NCI-H446 treated with DMSO at 0.1 percent for 48 hours (cell line): ENCODE results near the gene OR2F2.

ENCODE experiments used
- DNase-seq: peaks from one replicate; lab custom pipeline; 2025; lab: John Stamatoyannopoulos, UW

The OR2F2 gene

DNA sequence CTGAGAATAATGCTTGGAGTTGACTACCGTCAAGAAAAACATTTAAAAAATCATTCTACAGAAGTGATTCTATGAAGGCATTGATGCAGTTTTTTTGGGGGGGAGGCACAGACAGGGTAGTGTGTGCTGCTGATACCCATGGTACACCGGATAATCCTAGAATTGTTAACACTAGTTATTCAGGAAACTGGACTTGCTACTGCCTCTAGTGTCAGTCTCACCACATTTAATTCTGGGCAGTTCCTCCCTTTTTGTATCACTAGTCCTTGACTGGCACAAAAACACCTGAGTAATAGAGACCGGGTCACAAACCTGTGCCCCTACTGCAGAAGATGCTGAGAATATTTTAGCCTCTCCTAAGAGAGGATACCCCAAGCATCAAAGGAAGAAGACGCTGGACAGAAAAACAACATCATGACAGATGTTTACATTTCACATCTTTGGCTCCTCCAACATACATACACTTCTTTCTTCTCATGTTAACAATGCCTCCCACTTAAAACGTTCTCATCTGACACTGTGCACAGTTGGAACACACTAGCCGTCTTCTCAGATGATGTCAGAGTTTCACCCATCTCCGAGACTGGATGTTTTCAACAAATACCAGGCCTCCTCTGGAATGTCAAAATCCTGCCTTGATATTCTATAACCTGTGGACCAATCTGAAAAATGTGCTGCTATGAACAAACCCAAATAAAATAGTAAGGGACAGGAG is 19.9 kb upstream of the OR2F2 start:
- no peak for DNase-seq

DNA sequence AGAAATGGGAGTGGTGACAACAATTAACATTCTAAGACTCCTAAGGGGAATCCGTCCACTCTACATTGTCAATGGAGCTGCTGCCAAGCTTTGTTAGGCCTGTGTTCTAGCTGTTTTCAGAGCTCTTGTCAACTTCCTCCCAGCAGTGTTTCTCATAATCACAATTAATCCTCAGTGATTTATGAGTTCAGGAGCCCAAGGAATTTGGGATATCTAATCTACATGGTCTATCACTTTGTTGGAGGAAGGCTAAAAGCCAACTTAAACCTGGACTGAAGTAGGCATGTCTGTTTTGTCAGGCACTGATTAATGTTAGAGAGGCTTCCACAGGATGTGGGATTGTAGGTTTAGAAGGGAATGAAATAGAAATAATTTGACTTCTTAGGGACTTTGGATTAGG is 10.2 kb upstream of the OR2F2 start:
- DNase-seq: no peak

DNA sequence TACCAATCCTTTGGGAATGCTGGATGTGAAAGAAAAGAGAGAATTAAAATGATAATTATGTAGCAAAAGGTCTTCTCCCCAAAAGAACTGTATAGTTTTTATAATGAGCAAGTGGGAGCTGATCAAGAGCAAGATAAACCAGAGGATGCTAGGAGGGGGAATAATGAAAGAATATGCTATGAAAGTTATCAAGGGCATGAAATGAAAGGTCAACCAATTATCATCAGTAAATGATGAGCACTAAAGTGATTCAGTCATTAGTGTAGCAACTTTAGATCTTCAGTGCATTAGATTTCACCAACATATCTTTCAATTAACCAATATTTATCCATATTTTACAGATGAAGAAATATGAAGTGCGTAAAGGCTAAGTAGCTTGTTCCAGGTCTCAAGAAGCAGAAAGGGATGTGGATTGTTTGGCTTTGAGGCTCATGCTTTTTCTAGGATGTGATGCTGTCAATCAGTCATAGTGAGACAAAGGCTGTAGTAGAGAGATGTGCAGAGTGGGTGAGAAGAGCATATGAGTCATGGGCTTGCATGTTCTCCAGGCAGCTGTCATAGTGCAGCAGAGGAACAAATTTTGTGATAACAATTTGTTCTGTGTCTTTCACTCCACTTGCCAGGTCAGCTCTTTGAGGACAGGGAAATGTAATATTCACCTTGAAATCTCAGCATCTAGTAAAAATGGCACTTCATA is 5.7 kb upstream of the OR2F2 start:
- DNase-seq: no peak

DNA sequence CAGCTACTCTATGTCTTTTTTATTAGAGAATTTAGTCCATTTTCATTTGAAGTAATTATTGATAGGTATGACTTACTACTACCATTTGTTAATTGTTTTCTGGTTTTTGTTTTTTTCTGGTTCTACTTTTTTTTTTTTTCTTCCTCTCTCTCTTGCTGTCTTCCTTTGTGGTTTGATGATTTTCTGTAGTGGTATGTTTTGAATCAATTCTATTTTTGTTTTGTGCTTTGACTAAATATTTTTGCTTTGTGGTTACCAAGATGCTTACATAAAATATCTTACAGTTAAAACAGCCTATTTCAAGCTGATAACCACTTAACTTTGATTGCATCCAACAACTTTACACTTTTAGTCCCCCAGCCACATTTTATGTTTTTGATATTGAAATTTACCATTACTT is 3.3 kb upstream of the OR2F2 start:
- no peak for DNase-seq

DNA sequence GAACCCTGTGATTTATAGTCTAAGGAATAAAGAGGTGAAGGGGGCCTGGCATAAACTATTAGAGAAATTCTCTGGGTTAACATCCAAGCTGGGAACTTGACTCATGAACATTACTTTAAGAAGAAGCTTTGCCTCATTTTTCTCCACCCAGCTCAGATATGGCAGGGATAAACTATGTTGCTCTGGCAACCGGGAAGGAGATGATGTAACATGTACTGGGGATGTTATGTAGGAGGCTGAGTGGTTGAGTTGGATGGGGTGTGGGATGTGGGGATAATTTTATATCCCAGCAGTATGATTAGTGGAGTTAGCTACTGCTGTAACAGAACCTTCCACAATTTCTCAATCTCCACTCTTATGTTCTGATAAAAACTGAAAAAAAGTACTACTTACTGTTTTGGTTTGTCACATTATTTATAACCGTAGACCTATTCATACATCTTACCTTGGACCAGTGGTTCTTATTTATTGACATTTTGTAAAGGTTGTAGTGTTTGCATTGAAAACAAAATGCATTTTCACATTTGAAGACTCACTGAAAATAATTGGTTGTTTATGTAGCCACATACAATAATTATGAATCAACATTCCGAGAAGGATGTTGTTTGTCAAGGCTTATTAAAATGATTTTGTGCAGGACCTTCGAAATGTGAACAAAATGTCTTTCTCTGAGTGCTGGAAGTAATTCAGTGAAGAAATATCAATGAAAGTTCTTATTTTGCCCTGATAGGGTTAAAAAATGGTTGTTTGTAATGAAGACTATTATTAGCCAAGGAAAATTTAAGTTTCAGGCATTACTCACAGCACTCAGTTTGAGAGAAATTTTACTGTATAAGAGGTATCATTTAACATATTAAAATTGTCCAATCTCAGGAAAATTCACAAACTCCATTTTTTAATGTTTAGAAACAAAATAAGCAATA is 1.3 kb downstream of the OR2F2 start:
- DNase-seq: no peak

DNA sequence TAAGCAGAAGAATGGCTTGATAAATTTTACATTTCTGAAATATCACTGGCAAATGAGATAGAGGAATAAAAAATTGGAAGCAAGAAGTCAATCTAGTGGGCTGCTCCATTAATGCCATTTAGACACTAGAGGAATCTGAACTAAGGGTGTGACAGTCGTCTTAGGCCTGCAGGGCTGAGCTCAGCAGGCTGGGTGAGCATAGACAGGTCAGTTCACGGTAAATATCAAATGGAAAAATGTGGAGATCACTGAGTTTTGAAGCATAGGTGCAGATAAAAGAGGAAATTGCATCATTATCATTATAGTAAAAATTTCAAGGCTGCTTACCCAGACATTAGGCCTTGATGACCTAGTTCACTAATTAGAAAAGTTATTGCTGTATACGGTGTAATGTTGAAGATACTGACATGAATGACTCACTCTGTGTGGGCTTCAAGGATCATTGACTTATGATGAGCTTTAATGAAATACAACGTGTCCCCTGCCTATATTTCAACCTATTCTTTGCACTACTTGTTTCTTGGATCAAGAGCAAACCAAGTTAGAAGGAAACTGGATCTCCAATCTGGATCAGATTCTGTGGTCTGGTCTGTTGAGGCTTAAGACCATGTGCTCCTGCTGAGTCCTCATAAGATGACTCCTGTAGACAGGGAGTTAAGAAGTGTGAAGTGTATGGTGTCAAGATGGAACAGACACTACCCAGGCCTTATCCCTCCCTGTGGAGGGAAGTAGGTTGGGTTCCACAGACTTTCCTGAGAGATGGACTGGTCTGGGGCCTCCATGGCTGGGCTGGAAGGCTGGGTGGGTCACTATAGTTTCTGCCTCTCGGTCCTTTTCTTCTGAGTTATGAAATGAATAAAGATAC is 3.6 kb downstream of the OR2F2 start:
- DNase-seq: no peak

DNA sequence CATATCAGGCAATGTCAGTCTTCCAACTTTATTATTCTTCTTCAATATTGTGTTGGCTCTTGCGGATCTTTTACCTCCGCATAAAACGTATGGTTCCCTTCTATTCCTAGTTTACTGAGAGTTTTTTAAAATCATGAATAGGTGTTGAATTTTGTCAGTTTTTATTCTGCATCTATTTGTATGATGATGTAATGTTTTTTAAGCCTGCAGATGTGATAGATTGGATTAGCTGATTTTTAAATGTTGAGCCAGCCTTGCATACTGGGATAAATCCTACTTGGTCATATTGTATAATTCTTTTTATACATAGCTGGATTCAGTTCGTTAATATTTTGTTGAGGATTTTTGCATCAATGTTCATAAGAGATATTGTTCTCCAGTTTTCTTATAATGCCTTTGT is 10.4 kb downstream of the OR2F2 start:
- no peak for DNase-seq

DNA sequence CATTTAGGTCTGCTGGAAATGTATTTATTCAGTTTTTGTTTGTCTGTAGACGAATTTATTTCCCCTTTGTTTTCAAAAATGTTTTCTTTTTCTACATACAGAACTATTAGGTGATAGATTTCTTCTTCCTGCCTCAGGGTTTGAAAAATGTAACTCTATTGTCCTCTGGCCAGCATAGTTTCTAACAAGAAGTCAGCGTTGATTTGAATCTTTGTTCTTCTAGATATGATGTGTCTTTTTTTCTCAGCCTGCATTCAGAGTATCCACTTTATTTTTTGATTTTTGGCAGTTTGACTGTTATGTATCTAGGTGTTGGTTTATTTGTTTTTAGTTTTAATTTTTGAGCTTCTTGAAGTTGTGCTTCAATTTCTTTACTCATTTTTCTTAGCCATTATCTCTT is 12.1 kb downstream of the OR2F2 start:
- DNase-seq: no peak

DNA sequence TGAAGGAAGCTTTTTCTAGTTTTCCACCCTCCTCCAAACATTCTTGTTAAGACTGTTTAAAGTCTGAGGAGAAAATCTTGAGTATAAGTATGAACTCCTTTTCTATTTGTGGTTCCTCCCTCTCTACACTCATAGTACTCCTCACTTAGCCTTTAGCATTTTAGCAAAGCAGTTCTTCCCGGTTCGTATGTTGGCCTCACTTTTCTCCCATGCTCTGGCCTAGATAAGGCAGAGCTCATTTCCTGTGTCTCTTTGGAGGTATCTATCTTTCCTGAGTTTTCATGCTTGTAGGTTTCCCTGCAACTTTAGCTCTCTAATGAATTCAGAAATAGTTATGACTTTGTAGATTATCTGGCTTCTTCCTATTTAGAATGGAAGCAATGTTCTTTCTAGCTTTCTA is 13.7 kb downstream of the OR2F2 start:
- DNase-seq: no peak

DNA sequence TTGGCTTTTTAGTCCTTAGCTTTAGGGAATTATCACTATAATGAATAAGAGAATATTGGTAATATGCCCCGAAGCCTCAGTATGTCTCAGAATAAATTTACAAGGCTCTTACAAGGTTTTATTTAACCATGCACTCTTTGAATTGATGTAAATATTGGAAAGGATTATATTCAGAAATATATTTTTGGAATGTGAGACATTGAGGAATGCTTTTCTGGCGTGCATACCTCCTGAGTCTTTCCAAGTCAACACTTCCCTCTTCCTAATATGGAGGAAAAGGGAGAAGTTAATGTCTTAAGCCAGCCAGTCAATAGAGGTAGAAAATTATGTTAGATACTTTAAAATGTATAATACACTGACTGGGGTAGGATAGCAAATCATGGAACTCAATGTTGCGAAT is 18.4 kb downstream of the OR2F2 start:
- no peak for DNase-seq

DNA sequence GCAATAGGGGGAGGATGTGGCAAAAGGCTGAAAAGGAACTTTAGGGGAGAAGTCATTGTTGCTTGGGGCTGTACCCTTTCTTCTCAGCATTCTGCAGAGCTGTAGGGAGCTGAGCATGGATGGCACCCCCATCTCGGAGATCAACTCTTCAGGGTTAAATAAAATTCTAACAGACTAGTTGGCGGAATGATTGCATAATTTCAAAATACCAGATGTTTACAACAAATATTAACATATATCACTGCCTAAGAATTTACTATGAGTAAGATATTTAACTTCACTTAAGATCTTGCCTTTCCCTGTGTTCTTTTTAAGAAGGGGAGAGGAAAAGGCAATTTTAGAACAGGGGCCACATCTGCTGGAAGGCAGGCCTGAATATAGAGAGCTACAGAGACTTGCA is 19.1 kb downstream of the OR2F2 start:
- no peak for DNase-seq

DNA sequence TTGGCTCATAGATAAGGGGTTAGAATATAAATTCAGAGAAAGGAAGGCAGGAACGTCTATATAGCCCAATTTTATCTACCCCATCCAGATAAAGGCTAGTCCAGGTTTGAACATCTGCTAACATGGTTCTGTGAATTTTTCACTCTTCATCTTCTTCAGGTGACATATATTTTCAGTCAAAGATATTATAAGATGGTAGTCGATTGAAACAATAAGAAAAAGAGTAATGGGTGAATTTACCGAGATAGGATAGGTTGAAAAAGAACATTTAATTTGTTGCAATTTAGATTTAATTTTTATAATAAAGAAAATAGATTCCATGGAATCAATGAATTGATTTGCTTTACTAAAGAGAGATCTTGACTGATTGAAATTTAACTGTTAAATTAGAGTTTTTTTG is 19.5 kb downstream of the OR2F2 start, which contains the start of gene OR2F1:
TSS of gene OR2F1 (plus strand) at position 301 of the 400 bp plus-strand sequence. CDS start 5,127 bp downstream, outside the sequence.
- no peak for DNase-seq

DNA sequence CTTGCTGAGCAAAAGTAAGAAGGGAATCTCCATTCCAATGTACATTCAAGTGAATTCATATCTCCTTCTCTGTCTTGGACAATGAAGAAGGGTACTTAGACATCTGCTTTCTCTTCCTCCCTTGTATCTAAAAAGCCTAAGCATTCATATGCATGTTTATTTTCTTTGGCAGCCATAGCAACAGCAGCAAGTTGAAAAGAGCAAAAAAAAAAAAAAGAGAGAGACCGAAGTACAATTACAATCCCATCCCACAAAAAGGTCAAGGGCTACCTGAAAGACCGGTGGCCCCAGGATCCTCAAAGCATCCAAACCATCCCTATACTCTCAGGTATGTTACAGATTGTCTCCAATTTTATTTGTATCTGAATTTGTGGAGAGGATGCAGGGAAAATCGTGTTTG is 23.7 kb downstream of the OR2F2 start:
- DNase-seq: no peak

DNA sequence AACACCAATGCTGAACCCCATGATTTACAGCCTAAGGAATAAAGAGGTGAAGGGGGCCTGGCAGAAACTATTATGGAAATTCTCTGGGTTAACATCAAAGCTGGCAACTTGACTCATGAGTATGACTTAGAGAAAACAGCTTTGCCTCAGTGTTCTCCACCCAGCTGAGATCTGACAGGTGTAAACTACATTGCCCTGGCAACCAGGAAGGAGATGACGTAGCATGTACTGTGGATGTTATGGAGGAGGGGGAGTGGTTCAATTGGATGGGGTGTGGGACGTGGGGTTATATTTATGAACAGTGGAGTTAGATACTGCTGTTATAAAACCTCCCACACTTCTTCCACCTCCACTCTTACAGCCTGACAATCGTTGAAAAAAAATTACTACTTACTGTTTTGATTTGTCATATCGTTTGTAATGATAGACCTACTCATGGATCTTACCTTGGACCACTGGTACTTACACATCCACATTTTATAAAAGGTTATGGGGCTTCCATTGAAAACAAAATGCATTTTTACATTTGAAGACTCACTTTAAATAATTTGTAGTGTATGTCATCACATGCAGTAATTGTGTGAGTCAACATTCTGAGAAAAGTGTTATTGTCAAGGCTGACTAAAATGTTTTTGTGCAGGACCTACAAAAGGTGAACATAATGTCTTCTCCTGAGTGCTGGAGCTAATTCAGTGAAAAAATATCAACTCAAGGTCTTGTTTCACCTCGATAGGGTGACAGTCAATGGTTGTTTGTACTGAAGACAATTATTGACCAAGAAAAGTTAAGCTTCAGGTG is 26.0 kb downstream of the OR2F2 start:
- no peak for DNase-seq

DNA sequence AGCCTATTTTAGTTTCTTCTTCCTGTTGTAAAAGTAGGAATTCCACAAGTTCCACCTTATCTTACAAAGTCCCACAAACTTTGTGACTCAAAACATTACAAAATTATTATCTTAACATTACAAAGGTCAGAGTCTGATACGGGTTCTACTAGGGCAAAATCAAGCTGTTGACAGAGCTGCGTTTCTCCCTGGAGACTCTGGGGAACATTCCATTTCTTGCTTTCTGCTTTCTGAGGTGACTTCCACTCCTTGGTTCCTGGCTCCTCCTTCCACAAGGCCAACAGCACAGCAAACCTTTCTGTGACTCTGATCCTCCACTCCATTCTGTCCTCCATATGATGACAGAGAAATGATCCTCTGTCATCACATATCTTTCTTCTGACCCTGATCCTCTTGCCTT is 30.2 kb downstream of the OR2F2 start:
- DNase-seq: no peak

DNA sequence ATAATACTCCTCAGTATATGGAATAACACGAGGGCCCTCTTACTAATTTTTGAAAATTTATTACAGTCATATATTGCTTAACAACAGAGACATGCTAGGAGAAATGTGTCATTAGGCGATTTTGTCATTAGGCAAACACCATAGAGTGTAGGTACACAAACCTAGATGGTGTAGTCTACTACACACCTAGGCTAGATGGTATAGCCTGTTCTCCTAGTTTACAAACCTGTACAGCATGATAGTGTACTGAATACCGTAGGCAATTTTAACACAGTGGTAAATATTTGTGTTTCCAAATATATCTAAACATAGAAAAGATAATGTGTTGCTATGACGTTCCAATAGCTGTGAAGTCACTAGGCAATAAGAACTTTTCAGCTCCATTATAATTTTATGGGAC is 32.4 kb downstream of the OR2F2 start:
- no peak for DNase-seq

DNA sequence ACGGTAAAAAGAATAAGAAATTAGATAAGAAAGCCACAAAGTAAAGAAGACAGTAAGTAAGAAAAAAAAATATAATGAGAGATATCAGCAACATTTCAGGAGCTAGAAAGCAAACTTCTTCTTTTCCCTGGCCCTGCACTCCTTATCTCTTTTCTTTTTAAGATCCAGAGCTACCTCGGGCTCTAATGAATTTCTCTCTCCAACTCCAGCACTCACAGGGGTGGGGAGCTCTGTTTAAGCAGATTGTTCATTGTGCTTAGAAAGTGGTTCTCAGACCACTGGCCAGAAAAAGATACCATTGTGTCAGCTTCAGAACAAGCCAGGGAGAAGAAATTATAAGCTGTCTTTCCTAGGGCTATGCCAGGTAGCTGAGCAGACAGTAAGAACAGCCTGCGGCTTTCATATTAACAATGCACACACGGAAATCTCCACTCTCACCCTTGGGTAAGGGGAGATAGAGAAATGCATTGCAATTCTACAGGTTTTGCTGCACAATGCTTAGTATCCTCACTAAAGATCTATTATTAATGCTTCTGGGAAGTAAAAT is 38.9 kb downstream of the OR2F2 start:
- DNase-seq: no peak

DNA sequence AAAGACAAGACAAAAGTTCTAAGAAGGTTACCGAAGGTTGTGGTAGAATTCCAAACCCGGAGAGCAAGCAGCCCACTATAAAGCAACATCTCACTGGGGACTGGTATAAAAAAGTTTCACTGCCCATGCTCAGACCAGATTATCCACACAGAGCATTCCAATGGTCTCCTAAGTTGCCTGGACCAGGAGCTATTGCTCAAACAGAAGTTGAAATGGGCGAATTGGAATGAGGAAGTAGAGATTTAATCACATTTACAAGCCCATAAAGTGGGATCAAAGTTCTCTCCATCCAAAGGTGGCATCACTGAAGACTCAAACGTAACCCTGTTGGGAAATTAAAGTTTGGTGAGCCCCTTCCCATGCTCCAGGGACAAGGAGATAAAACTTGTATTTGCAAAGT is 39.4 kb downstream of the OR2F2 start:
- DNase-seq: no peak

DNA sequence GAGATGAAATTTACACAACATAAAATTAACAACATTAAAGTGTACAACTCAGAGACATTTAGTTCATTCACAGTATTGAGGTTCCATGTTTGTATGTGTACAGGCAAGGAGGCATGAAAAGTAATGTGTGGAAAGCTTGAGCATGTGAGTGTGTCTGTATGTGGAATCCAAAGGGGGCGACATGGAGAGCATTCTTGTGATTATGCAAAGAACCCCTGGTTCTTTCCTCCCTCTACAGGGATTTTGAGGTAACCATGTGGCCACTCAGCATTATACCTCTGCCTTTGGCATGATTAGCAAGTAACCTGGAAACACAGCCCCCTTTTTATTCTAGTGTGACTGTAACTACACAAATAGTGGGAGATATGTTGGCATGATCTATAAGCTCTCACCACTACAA is 40.6 kb downstream of the OR2F2 start:
- DNase-seq: no peak

DNA sequence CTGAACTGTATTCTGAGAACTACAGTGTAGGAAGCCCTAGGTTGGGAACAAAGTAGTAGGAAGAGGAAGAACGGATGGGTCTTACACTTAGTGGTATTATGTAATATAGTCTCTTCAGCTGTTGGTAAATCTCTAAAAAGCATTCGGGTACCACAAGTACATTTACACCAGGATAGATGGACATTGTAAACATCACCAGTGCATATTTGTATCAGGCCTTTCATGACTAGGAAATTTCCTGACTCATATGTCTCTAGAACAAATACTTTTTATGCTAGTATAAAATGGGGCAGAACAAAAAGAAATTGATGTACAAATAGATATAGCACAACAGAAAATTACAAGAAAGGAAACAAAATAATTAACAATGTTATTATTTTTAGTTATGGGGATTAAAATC is 43.6 kb downstream of the OR2F2 start:
- no peak for DNase-seq

DNA sequence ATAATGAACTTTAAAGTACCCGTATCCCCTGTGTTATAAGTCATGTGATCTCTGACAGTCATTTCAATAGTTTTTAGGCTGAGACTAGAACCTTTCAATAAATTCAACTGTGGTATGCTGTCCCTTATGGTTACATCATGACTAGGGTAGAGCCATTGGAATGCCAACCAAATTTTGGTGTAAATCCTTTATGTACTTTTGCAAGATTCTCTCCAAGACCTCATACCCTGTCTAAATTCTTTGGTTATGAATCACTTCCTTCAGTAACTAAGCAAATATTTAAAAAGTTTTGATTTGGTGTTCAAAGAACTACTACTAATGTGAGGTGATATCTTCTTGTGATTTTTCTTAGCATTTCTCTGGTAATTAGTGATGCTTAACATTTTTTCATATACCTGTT is 44.3 kb downstream of the OR2F2 start:
- DNase-seq: no peak
